GM21528 (cell line): ENCODE results near the gene APOM.

ENCODE experiments used
- ATAC-seq: cut with Tn5 transposase; IDR thresholded peaks from one replicate; pipeline ENCODE4 v1.9.1; 2021; ENCODE audit warnings: mild to moderate bottlenecking, moderate library complexity; ENCODE audit not compliant: unreplicated experiment, low FRiP score

APOM gene

GRCh38 chr6:31676322-31676903 is 20.7 kb downstream of the APOM start:
- ATAC-seq = no peak

GRCh38 chr6:31676904-31677303 is 21.2 kb downstream of the APOM start:
- ATAC-seq = no peak

DNA sequence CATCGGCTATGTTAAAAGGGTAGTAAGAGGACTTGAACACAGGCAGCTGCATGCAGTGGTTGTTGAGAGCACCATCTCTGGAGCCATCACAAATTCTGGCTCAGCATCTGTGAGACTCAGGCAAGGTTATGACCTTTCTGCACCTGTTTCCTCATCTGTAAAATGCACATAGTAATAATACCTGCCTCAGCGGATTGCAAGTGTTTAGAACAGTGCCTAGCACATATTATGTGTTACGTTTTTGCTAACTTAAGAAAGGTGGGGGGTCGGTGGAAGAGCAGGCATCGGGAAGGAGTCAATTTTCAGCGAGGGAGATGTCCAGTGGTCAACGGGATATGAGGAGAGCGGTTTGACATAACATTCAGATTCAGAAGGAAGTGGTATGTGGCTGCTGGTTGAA is 22.3 kb downstream of the APOM start:
- no peak for ATAC-seq

DNA sequence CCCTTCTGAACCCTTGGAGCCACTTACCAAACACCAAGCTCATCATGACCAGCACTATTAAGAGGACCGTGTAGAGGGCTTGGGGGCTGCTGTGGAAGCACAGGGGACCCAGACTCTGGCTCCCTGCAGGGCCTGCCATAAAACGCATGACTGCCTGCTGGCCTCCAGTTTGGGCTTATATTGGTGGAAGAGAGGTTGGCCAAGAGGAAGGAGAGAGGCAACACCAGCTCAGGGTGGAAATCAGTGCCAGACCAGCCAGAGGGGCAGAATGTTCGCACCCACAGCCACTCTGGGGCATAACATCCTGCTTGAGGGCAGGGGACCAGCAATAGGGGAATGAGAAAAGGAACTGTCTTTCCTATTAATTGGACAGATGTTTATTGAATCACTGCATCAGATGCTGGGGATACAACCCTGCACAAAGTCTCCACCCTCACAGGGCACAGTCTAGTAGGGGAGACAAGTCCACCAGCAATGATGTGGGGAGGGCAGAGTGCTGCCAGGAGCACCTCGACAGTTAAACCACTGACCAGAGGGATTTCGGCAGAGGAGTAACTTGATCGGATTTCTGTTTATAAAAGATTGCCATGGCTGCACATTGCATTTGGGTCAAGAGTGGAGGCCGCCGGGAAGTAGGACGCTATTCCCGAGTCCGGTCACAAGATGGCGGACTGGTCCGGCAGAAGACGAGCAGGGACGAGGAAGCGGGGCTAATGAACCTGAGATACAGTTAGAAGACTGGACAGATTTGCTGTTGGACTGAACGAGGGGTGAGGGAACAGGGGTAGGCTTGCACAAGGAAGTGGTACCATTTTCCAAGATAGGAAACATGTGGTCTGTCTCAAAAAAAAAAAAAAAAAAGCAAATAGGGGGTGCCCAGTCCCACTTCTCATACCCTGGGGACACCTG is 24.8 kb downstream of the APOM start, which contains the start of gene LY6G5C:
Gene LY6G5C, minus strand, starts transcription at position 842 of the 909 bp plus-strand sequence. Its CDS starts 694 bp downstream, at position 148.
- no peak for ATAC-seq

GRCh38 chr6:31681135-31681671 is 25.5 kb downstream of the APOM start:
- no peak for ATAC-seq

DNA sequence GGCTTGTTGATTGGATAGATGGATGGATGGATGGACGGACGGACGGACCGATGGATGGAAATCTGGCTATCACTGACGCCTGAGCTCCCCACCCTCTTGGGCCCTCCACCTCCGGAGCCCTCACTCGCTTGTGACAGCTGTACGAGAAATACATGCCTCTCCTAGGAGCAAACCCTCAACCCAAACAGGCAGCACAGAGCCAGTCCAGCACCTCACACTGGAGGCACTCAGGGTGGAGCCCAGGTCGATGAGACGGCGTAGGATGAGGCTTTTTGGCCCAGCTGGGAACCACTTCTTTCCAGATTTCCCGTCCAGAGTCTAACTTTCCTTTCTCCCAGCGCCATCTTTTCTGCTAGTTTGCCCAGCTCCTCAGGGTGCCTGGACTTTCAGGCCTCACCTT is 27.9 kb downstream of the APOM start:
- ATAC-seq = no peak

DNA sequence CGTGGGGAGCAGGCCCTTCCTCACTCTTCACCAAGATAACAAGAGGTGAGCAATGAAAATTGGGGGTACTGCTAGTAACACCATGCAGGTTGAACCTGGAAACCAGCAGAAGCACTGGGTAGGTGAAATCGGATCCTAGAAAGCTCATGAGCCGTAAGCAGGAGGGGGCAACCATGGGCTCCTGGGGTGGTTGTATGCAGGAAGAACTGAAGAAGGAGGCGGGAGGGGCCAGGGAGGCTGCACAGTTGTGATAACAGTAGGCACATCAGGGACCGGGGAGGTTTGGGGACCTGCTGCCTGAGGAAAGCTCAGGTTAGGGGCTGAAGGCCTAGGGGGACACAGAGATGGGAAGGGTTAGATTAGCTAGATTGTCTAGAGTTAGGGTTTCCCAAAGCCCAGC is 30.8 kb downstream of the APOM start:
- ATAC-seq = no peak

DNA sequence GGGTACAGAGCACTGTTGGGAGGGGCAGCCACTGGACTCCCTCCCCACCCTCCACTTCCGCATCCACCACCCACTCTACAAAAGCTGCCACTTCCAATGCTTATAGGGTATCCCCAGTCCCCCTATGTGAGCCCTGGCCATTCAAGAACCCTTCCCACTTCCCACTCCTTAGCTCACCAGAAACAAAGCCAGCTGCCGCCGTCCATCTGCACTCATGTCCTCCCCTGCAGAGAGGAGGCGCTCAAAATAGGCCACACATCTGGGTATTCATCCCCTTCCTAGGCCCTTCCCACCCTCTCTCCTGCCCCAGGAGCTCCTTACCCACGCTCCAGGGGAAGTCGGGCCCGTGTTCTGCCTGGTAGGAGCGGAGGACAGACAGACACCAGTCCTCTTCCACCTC is 31.6 kb downstream of the APOM start:
- ATAC-seq = no peak

DNA sequence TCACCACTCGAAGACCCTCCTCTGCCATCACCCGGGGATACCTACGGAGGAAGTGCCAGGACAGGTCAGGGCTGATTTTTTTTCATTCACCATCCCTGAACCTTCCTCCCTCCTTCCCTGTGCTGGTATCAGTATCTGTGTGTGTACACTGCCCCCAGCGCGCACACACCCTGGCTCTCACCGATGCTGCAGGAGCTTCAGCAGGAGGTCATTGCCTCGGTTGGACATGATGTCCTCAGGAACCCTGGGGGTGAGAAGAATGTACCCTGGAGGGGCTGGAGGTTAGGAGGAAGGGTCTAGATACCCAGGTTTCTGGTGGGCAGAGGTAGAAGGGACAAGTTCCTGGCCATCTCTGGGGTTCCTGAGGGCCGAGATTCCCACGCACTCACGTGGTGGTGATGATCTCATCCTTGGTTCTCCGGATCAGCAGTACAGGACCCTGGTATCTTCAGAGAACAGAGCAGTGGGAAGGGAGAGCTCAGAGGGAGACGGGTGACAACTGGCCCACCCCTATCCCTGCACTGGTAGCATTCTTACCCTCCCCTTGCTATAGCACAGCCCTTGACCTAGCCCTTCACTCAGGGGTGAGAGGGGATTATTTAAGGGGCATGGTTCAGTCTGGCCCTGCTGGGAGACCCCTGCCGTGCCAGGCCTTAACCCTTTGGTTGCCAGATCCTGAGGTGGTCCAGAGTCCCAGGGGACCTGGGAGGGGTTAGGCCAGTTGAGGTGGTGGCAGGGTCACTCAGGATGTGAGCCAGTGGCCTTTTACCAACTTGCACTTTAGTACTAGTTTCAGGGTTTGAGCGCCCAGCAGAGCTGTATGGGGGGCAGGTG is 32.4 kb downstream of the APOM start:
- no peak for ATAC-seq

GRCh38 chr6:31689249-31690110 is 33.8 kb downstream of the APOM start:
- no peak for ATAC-seq

DNA sequence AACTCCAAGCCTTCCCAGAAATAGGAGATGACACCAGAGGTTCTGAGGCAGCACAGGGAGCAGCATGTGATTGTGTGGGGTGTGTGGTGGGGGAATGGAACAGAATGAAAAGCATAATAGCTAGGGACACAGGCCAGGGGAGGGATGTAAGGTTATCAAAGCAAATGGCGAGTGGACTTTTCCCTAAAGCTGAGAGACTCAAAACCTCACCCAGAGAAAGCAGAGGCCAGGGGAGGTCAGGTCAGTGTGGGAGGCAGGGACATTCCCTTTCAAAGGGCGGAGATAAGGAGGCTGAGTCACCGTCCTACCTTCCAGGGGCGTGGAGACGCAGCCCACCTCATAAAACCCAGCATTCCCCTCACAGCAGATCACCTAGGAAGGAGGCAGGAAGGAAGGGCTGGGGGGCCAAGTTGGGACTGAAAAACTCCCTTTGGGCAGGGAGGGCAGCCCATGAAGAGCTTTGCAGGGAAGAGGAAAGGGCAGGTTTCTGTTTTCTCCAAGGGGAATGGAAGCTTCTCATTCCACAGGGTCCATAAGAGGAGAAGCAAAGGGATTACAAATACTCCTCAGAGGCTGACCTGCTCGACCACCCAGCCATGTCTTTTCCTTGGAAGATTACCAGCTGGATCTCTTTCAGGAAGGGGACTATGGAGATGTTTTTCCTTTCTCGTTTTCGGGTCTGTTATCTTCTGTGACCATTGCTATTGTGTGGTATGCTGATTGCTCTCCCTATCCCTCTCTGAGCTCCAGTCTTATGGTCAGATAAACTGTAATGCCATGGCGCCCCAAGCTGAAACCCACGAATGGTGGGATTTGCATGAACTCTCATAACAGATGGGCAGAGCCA is 34.8 kb downstream of the APOM start:
- ATAC-seq = no peak

DNA sequence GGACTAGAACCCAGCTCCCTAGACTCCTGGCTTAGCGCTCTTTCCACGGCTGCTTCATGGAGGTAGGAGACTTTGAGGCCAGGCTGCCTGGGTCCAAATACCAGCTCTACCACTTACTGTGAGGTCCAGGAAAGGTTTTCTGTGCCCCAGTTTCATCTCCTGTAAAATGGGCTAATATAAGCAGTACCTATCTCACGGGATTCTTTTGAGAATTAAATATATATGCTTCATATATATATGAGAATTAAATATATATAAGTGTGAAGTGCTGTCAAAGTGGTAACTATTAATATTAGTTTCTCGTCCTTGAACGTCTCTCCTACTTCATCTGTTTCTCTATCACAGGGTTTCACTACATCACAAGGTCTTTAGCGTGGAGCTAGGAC is 35.4 kb downstream of the APOM start:
- ATAC-seq = no peak

DNA sequence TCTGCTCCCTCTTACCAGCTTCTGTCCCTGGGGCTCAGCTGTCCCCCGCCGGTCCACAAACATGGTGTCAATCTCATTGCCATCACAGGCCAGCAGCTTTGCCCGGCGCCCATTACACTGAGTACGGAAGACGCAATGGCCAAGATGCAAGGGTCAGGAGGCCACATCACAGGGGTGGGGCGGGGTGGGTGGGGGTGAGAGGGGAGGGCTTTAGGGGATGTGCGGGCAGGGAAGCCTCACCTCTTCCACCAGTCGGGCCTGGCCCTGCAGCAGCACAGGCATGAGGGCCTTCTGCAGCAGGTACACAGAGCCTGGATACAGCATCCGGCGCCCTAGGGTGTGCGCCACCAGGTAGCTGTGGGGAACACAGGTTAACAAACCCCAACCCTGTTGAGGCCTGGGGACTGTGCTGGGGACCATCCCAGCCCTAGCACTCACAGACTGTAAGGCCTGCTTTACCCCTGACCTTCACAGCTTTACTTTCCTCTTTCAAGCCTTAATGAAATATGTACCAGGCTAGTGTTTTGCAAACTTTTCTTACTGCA is 35.9 kb downstream of the APOM start:
- no peak for ATAC-seq

DNA sequence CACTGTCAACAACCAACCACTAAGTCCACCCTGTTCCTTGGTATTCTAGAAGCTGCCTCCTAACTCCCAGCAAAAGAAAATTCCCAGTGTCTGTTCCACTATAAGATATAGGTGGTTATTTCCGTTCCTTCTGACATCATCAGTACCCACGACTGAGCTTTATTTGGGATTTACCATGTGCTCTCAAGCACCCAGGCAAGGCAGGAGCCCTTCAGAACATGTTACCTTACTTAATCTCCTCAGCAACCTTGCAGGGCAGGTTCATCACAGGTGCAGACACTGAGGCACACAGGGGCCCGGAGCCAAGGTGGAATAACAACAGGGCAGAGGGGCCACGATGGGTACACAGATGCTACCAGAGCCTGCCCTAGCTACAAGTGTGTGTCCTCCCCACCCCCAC is 36.7 kb downstream of the APOM start:
- no peak for ATAC-seq

GRCh38 chr6:31692886-31693285 is 37.2 kb downstream of the APOM start:
- ATAC-seq = no peak

- ATAC-seq = no peak
These were observed 37.8 kb downstream of the APOM start for GRCh38 chr6:31693535-31693934.

DNA sequence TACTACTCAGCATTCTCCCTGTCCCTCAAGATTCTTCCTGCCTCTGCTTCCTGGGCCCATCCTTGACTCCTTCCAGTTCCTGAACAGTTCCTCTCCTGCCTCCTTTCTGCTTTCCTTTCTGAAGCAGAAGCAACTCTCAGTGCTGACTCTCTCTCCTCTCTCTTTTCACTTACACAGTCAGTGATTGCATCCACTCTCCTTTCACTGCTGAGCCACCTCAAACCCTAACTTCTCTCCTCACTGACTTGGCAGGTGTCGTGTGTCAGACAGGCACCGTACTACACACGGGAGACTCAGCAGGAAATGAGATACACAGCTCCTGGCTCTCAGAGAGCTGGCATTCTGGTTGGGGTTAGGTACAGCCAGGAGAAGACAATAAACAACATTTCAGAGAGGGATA is 41.9 kb downstream of the APOM start:
- no peak for ATAC-seq

DNA sequence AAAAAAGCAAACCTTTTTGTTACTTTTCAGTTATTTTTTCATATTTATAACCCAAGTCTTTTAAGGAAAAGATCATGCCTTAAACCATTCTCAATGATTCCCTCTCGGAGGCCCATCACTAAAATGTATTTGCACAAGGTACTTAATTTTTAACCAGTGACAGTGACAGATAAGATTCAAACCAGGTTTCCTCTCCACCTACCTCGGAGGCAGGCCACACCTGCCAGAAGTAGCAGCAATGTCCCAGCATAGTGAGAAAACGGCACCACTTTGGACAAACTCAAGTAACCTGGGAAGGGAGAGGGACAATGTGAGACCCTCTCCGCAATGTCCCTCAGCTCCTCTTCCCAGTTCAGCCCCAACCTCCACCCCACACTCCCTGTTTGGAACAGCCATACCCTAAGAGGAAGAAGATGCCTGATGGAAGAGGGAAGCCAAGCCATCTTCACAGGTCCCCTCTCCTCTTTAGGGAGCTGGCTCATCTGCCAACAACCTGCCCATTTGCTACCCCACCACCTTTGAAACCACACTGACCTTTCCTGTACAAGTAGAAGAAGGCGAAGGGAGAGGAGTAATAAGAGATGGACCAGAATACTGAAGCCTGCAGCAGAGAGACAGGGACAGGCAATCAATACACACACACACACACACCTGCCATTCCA is 45.2 kb downstream of the APOM start:
- no peak for ATAC-seq
